NCI-H526 (cell line): ENCODE data around the gene NXPE1.
"Not testable (repeated sequence)": the region's sequence is repeated elsewhere in the genome, so short reads cannot be mapped to it uniquely, and the experiment has no call there.

Experiments
- DNase-seq, 2 experiments: peaks; one replicate each; lab custom pipeline; 2025; lab: John Stamatoyannopoulos, UW

NXPE1 gene

GRCh38 chr11:114559425-114560310, at the start of gene NXPE1:
Gene NXPE1, minus strand, starts transcription at chr11:114559881. Its CDS starts 8,680 bp downstream, at chr11:114551201.
- no peak for DNase-seq

DNA sequence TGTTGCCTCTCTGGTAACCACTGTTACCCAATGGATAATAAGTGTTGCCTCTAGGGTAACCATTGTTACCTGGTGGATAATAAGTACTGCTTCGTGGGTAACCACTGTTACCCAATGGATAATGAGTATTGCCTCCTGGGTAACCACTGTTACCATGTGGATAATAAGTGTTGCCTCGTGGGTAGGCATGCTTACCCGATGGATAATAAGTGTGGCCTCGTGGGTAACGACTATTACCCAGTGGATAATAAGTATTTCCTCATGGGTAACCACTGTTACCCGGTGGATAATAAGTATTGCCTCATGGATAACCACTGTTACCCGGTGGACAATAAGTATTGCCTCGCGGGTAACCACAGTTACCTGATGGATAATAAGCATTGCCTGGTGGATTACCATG, 49.7 kb upstream of the NXPE1 start:
- DNase-seq: no peak

DNA sequence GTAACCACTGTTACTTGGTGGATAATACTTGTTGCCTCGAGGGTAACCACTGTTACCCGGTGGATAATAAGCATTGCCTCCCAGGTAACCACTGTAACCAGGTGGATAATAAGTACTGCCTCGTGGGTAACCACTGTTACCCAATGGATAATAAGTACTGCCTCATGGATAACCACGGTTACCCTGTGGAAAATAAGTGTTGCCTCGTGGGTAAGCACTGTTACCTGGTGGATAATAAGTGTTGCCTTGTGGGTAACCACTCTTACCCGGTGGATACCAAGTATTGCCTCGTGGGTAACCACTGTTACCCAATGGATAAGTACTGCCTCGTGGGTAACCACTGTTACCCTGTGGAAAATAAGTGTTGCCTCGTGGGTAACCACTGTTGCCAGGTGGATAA, 48.9 kb upstream of the NXPE1 start:
- not testable (repeated sequence) for DNase-seq

DNA sequence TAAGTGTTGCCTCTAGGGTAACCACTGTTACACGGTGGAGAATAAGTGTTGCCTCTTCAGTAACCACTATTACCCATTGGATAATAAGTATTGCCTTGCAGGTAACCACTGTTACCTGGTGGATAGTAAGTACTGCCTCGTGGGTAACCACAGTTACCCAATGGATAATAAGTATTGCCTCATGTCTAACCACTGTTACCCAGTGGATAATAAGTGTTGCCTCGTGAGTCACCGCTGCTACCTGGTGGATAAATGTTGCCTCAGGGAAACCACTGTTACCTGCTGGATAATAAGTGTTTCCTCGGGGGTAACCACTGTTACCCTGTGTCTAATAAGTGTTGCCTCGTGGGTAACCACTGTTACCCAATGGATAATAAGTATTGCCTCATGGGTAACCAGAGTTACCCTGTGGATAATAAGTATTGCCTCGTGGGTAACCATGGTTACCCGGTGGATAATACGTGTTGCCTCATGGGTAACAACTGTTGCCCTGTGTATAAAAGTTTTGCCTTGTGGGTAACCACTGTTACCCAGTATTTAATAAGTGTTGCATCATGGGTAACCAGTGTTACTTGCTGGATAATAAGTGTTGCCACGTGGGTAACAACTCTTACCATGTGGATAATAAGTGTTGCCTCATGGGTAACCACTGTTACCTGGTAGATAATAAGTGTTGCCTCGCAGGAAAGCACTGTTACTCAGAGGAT, 48.2 kb upstream of the NXPE1 start:
- DNase-seq: no peak

- not testable (repeated sequence) for DNase-seq
Measured at GRCh38 chr11:114606802-114607075, 47.1 kb upstream of the NXPE1 start.

- no peak for DNase-seq
Measured at GRCh38 chr11:114606003-114606801, 46.5 kb upstream of the NXPE1 start.

- DNase-seq: no peak
Measured at GRCh38 chr11:114605370-114605769, 45.7 kb upstream of the NXPE1 start.

GRCh38 chr11:114604886-114605285, 45.2 kb upstream of the NXPE1 start:
- no peak for DNase-seq

- no peak for DNase-seq
Measured at GRCh38 chr11:114604179-114604813, 44.6 kb upstream of the NXPE1 start.

DNA sequence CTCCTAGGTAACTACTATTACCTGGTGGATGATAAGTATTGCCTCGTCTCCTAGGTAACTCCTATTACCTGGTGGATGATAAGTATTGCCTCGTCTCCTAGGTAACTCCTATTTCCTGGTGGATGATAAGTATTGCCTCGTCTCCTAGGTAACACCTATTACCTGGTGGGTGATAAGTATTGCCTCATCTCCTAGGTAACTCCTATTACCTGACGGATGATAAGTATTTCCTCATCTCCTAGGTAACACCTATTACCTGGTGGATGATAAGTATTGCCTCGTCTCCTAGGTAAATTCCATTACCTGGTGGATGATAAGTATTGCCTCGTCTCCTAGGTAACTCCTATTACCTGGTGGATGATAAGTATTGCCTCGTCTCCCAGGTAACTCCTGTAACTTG, 43.5 kb upstream of the NXPE1 start:
- not testable (repeated sequence) for DNase-seq

GRCh38 chr11:114598461-114598860, 38.8 kb upstream of the NXPE1 start:
- no peak for DNase-seq

DNA sequence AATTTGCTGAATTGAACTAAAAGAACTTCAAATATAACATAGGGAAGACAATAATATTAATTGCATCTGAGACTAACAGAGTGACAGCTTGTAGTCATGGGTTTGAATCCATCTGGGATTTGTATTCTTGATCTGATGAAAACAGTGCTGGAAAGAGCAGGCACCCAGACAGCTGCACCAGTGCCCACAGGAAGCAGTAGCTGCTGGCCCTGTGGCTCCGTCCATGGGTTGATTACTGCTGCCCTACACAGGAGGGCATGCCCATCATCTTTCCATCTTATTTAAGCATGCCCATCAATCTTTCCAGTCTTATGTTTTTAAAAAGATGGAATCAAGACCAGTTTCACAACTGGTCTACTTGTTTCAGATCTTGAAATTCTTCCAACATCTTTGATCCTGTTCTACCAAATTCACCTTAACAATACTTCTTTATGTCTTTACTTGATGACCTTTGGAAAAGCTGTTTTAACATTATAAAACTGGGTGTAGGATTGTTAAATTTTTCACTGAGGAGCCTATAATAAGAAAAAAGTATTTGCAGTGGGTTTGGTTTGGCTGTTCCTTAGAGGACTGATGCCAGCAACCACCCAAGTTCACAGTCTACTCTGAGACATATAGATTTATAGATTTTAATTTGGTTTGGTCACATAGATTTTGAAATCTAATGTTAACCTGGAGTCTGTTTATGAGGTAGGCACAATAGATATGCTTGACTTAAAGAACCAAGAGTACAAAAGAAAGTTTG, 36.7 kb upstream of the NXPE1 start:
- no peak for DNase-seq

DNA sequence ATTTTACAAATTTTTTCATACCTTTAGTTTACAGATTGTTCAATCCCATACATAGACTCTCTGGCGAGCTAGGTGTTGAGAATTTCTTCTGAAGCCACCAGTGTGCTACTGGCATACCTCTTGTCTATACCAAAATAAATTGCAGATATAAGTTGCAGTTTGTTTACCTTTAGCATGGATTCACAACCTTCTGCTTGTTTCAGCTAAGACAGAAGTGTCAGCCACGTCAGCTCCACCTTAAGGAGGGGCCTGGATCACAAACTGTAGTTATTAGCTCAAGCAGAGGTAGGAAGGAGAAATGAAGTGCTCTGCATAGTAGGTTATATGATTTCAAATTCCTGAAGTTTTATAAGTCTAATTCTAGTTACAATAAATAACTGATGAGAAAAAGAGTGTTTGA, 35.9 kb upstream of the NXPE1 start, which contains the start of gene NXPE4:
Gene NXPE4 (minus strand): TSS at position 216 of the 400 bp plus-strand sequence. CDS start 1,027 bp downstream, outside the sequence.
- no peak for DNase-seq

DNA sequence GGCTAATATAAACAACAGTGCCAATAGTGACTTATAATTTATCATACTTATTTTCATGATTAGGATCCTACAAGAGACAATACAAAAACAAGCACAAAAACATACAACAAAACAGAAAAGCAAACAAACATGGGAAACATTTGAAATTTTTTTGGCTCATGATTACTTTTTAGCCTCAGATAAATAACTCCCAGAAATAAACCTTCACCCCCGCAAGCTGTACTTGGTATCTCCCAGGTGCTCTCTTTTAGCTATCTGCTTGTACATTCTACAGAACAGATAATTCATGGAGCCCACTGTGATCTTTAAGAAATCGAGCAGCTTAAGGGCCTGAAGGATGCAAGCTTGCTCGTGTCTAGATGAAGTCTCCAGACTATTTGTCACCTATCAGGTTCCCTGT, 35.0 kb upstream of the NXPE1 start:
- peak in 1 of 2 experiments; percentile 23 for DNase-seq

GRCh38 chr11:114587398-114587953, 27.8 kb upstream of the NXPE1 start:
- no peak for DNase-seq

DNA sequence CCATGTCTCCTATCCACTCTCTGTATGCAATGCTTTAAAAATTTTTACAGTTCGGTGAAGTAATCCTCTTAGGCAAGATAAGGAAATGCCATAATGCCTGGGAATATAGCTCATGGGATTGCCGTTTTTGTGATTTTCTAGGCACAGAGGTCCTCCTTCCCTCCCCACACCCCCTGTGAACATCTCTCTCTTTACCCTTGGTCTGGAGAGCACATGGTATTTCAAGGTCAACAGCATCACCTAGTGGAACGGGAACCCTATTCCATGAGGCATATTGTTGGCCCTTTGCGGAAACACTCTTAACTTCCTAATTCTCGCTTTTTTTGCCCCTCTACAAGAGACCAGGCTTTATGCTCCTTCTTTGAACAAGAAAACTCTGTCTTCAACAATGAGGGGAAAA, 27.1 kb upstream of the NXPE1 start:
- peak in 1 of 2 experiments; percentile 22 for DNase-seq

DNA sequence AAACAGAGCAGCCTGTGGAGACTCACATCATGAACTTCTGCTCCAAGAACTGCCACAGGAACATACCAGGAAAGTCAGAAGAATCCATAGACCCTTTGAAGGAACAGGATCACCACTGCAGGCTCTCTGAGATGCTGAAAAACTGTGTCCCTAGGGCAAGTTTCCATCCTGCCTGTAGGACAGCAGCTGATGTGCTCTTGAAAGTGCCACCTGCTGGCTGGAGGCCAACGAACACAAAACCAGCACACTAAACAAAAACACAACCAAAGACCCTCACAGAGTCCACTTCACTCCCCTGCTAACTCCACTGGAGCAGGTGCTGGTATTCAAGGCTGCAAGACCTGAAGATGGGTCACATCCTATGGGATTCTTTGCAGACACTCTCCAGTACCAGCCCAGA, 12.0 kb upstream of the NXPE1 start:
- DNase-seq: no peak

GRCh38 chr11:114569801-114570200, 10.1 kb upstream of the NXPE1 start:
- DNase-seq: no peak

- DNase-seq: peak in 1 of 2 experiments; percentile 84
Measured at GRCh38 chr11:114566276-114566675, 6.6 kb upstream of the NXPE1 start.

GRCh38 chr11:114564831-114565230, 5.2 kb upstream of the NXPE1 start:
- DNase-seq: no peak

- no peak for DNase-seq
Measured at GRCh38 chr11:114563077-114563476, 3.4 kb upstream of the NXPE1 start.
